Measurements from ENCODE around the gene RBM25.
"Not testable (repeated sequence)": the region's sequence is repeated elsewhere in the genome, so short reads cannot be mapped to it uniquely, and the experiment has no call there.

The RBM25 gene

GRCh38 chr14:73058224-73058921, at the start of gene RBM25:
TSS of gene RBM25 (plus strand) at chr14:73058534. CDS start at chr14:73071642, 13,108 bp downstream.
- peak; percentile 91 to 92 for DNase-seq (ENCODE audit: low read depth in 2 of 2)

- not testable (repeated sequence) for DNase-seq (ENCODE audit: low read depth in 2 of 2)
These were observed 47.1 kb upstream of the RBM25 start for GRCh38 chr14:73011189-73011588.

GRCh38 chr14:73014105-73014504, 44.2 kb upstream of the RBM25 start:
- DNase-seq (ENCODE audit: low read depth in 2 of 2) = no peak

GRCh38 chr14:73015552-73015951, 42.8 kb upstream of the RBM25 start:
- DNase-seq (ENCODE audit: low read depth in 2 of 2) = not testable (repeated sequence)

- DNase-seq (ENCODE audit: low read depth in 2 of 2) = not testable (repeated sequence)
These were observed 42.3 kb upstream of the RBM25 start for GRCh38 chr14:73016011-73016410.

GRCh38 chr14:73022051-73022450, 36.3 kb upstream of the RBM25 start:
- DNase-seq (ENCODE audit: low read depth in 2 of 2) = no peak

GRCh38 chr14:73025544-73025943, 32.8 kb upstream of the RBM25 start:
- no peak for DNase-seq (ENCODE audit: low read depth in 2 of 2)

- DNase-seq (ENCODE audit: low read depth in 2 of 2) = no peak
These were observed 32.0 kb upstream of the RBM25 start for GRCh38 chr14:73026243-73026844.

GRCh38 chr14:73026845-73027542, 31.3 kb upstream of the RBM25 start, which contains the start of gene ZFYVE1:
TSS of gene ZFYVE1 (minus strand) at chr14:73027106. CDS start at chr14:73024508, 2,598 bp downstream.
- DNase-seq (ENCODE audit: low read depth in 2 of 2) = peak; percentile 79 to 80

- DNase-seq (ENCODE audit: low read depth in 2 of 2) = no peak
These were observed 30.8 kb upstream of the RBM25 start for GRCh38 chr14:73027546-73027945.

GRCh38 chr14:73027984-73028383, 30.4 kb upstream of the RBM25 start:
- no peak for DNase-seq (ENCODE audit: low read depth in 2 of 2)

GRCh38 chr14:73036706-73037450, 21.5 kb upstream of the RBM25 start:
- not testable (repeated sequence) for DNase-seq (ENCODE audit: low read depth in 2 of 2)

GRCh38 chr14:73047808-73048207, 10.5 kb upstream of the RBM25 start:
- no peak for DNase-seq (ENCODE audit: low read depth in 2 of 2)

- no peak for DNase-seq (ENCODE audit: low read depth in 2 of 2)
These were observed 8.9 kb upstream of the RBM25 start for GRCh38 chr14:73049428-73049827.

- DNase-seq (ENCODE audit: low read depth in 2 of 2) = no peak
These were observed 3.1 kb upstream of the RBM25 start for GRCh38 chr14:73055251-73055650.

GRCh38 chr14:73057944-73058223, 450 bp upstream of the RBM25 start:
- DNase-seq (ENCODE audit: low read depth in 2 of 2) = no peak

GRCh38 chr14:73058922-73059673, 764 bp downstream of the RBM25 start:
- DNase-seq (ENCODE audit: low read depth in 2 of 2) = peak in 1 of 2 donors; percentile 1

- DNase-seq (ENCODE audit: low read depth in 2 of 2) = no peak
These were observed 11.3 kb downstream of the RBM25 start for GRCh38 chr14:73069585-73069984.

GRCh38 chr14:73091044-73091443, 32.7 kb downstream of the RBM25 start:
- no peak for DNase-seq (ENCODE audit: low read depth in 2 of 2)

GRCh38 chr14:73097421-73097820, 39.1 kb downstream of the RBM25 start:
- no peak for DNase-seq (ENCODE audit: low read depth in 2 of 2)

- DNase-seq (ENCODE audit: low read depth in 2 of 2) = no peak
These were observed 42.0 kb downstream of the RBM25 start for GRCh38 chr14:73100334-73100733.
